Thyroid gland (tissue), 4 donors: ENCODE data around the gene ERG. TPM values are rescaled to one million over a fixed set of nuclear protein-coding genes. Genes with fewer than 3 reads are reported as not detected.

ENCODE experiments used
- DNase-seq, 2 donors: peaks; one replicate each; pipeline ENCODE4 v3.0.0-alpha.2; 2019
- H3K27ac ChIP-seq, 3 donors: fragments of 200-600 bp; sonication (generic); 1 replicate in 2 of 3; 2 replicates in 1 of 3; pipeline ENCODE4 v1.5.1; 2016 to 2019; ENCODE audit warnings: mild to moderate bottlenecking in 1 of 3, moderate library complexity in 1 of 3
- H3K27me3 ChIP-seq: fragments of 200-600 bp; sonication (generic); one replicate; pipeline ENCODE4 v1.5.1; 2019
- H3K36me3 ChIP-seq, 2 donors: fragments of 200-600 bp; sonication (generic); one replicate each; pipeline ENCODE4 v1.5.1; 2016 to 2019
- H3K4me1 ChIP-seq, 2 donors: fragments of 200-600 bp; sonication (generic); one replicate each; pipeline ENCODE4 v1.5.1; 2017 to 2019
- H3K4me3 ChIP-seq, 3 donors: fragments of 200-600 bp; sonication (generic); replicated peaks in 1 of 3; 1 replicate in 2 of 3; 2 replicates in 1 of 3; pipeline ENCODE4 v1.5.1; 2016; ENCODE audit warnings: mild to moderate bottlenecking in 1 of 3
- H3K9me3 ChIP-seq: fragments of 200-600 bp; sonication (generic); one replicate; pipeline ENCODE4 v1.5.1; 2017
- CTCF ChIP-seq, 6 experiments: fragments of 200-600 bp in 3 of 6; fragments of 450-650 bp in 3 of 6; sonication (generic) in 3 of 6; IDR thresholded peaks; one replicate each; pipeline ENCODE4 v1.5.1; 2016 to 2019; ENCODE audit warnings: antibody characterized with exemption in 6 of 6, mild to moderate bottlenecking in 2 of 6, inconsistent platforms in 1 of 6, moderate library complexity in 1 of 6
- POLR2A ChIP-seq, 2 donors: fragments of 450-650 bp; IDR thresholded peaks; one replicate each; pipeline ENCODE4 v1.6.1; 2017; ENCODE audit warnings: antibody characterized with exemption in 2 of 2, mild to moderate bottlenecking in 2 of 2, moderate library complexity in 1 of 2
- WGBS, 2 donors: methylation state at CpG; one replicate each; pipeline ENCODE4 v1.1.5; 2017; 5-methylcytosine and 5-hydroxymethylcytosine counted together
- intact Hi-C: fragments of 100-400 bp; cut with DNase I; formaldehyde crosslinking; loops from one replicate; pipeline ENCODE4 v1.15.1; 2023
- total RNA-seq, 4 donors: library from RNA; depleted of rRNA; stranded (reverse); fragments of >200 nt; gene quantifications; one replicate each; pipeline ENCODE4 v1.2.3, GENCODE V29; 2016

The ERG gene
- total RNA-seq, 4 donors from 2014 or later = 9.9 to 25.1 (median 18.2) TPM

- TF ChIP-seq POLR2A (IDR thresholded peaks at IDR 0.05) (no peak), CTCF (IDR thresholded peaks at IDR 0.05) (no peak)
- peak overlapping the region; percentile 6 to 40 (median 20) for H3K27ac ChIP-seq
- H3K4me3 ChIP-seq = no peak overlapping the region
- 76 to 84% methylated on average over 3 of the region's 3 CpGs for WGBS, 2 donors
- DNase-seq = no peak
- H3K36me3 ChIP-seq = no peaks in the 10 kb centered on the region
- H3K27me3 ChIP-seq = no peaks in the 10 kb centered on the region
- intact Hi-C loops = no loop called here
- H3K9me3 ChIP-seq = no peaks in the 10 kb centered on the region
- peaks cover 0 to 5% of the 10 kb centered on the region in 2 donors for H3K4me1 ChIP-seq
These were observed 6.3 kb downstream of the ERG start for GRCh38 chr21:38492007-38492406.

DNA sequence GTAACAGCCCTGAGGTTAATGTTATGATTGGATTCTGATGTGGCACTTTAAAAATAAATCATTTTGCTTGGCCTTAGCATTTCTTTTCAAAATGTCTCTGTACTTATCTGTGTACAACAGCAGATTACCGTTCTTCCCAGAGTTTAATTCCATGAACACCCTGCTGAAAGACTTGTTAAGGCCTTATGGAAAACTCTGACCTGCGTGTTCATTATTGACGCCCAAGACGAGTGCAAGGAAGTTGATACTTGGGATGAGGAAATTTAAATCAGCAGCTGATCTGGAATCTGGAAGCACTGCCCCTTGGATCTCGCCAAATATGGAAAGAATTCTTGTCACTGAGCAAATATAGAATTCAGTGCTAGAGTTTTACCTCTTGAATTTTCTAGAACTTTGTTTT lies 6.7 kb downstream of the ERG start:
- no peak for DNase-seq
- Histone ChIP-seq H3K9me3 (no peaks in the 10 kb centered on the region), H3K27me3 (no peaks in the 10 kb centered on the region), H3K4me1 (peaks cover 0 to 5% of the 10 kb centered on the region in 2 donors), H3K4me3 (no peak overlapping the region), H3K27ac (peak overlapping the region in 2 of 3 donors; percentile 6 to 40), H3K36me3 (no peaks in the 10 kb centered on the region)
- TF ChIP-seq POLR2A (IDR thresholded peaks at IDR 0.05) = no peak
- TF ChIP-seq CTCF (IDR thresholded peaks at IDR 0.05) = no peak
- WGBS, 2 donors = 71 to 75% methylated on average over 5 of the region's 5 CpGs
- intact Hi-C loops = no loop called here

DNA sequence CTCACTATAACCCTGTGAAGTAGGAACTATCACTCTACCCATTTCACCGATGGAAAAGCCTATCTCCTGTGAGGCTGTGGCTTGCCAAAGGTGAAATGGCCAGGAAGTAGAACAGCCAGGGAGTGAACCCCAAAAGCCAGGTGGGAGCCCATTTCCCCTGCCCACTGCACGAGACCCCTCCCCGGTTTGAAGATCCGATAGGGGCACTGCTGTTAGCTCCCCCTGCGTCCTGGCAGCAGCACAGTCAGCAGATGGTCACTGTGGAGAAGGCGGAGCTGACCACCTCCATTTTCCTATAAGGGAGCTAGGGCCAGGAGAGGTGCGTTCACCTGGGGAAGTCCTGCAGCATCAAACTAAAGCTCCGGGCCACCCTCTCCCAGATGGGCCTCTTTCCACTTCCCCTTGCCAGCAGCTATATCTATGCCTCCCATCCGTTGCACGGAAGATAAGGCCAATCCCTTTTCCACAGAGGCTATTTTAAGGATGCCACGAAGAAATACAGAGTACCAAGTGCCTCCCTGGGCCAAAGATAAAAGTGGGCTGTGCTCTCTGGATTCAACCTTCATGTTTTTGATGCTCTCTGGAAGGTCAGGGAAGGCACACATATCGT lies 7.8 kb downstream of the ERG start:
- 76 to 77% methylated on average over 7 to 12 of the region's 12 CpGs for WGBS, 2 donors
- Histone ChIP-seq H3K27me3 (no peaks in the 10 kb centered on the region), H3K27ac (peak overlapping the region in 1 of 3 donors; percentile 49), H3K4me1 (peaks cover 0 to 5% of the 10 kb centered on the region in 2 donors), H3K9me3 (no peaks in the 10 kb centered on the region), H3K36me3 (no peaks in the 10 kb centered on the region), H3K4me3 (no peak overlapping the region)
- no peak for DNase-seq
- intact Hi-C loops = no loop called here
- TF ChIP-seq CTCF (IDR thresholded peaks at IDR 0.05) (no peak), POLR2A (IDR thresholded peaks at IDR 0.05) (no peak)

DNA sequence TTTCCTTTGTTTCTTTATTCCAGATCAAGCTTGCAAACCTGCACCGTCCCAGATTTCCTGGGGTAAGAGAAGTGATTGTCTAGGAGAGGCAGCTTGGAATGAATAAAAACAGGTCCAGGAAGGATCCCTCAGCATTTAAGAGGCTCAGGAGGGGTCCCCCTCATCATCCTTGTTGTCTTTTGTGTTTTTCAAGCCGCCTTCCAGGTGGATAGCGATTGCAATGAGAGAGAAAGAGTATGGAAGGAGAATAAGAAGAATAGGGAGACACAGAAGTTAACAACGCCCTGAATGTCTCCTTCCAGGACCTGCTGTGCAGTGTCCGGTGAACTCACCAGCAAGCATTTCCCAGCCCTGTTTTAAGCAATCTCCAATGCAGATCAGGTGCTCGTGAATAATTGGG lies 8.5 kb downstream of the ERG start:
- Histone ChIP-seq H3K4me1 (peaks cover 0 to 3% of the 10 kb centered on the region in 2 donors), H3K36me3 (no peaks in the 10 kb centered on the region), H3K4me3 (no peak overlapping the region), H3K9me3 (no peaks in the 10 kb centered on the region), H3K27me3 (no peaks in the 10 kb centered on the region), H3K27ac (peak overlapping the region in 1 of 3 donors; percentile 63)
- TF ChIP-seq POLR2A (IDR thresholded peaks at IDR 0.05) (no peak), CTCF (IDR thresholded peaks at IDR 0.05) (no peak)
- intact Hi-C loops = no loop called here
- 79% methylated on average over 6 of the region's 6 CpGs for WGBS, 2 donors
- no peak for DNase-seq

- H3K27ac ChIP-seq = peak overlapping the region in 1 of 3 donors; percentile 63
- intact Hi-C loops = no loop called here
- no peaks in the 10 kb centered on the region for H3K4me1 ChIP-seq
- WGBS, 2 donors = 71 to 77% methylated on average over 3 of the region's 3 CpGs
- no peaks in the 10 kb centered on the region for H3K9me3 ChIP-seq
- no peaks in the 10 kb centered on the region for H3K27me3 ChIP-seq
- DNase-seq = no peak
- no peaks in the 10 kb centered on the region for H3K36me3 ChIP-seq
- no peak overlapping the region for H3K4me3 ChIP-seq
- TF ChIP-seq CTCF (IDR thresholded peaks at IDR 0.05) = no peak
- TF ChIP-seq POLR2A (IDR thresholded peaks at IDR 0.05) = no peak
These were observed 9.0 kb downstream of the ERG start for GRCh38 chr21:38489271-38489652.
